Measurements from ENCODE around the gene EVX2. TPM values are rescaled to one million over a fixed set of nuclear protein-coding genes. Genes with fewer than 3 reads are reported as not detected.

The EVX2 gene
- total RNA-seq, 1 donor from 2014 or later: not detected

Other genes starting within 250 kb of the EVX2 start
- 34.8 and 42.4 TPM in 2 replicates for gene LNPK, start 81.7 kb downstream of the EVX2 start, total RNA-seq
- not detected in 2 replicates for gene HOXD13, start 8.8 kb upstream of the EVX2 start, total RNA-seq
- gene HOXD12, start 15.8 kb upstream of the EVX2 start, total RNA-seq: not detected in 2 replicates
- gene HOXD11, start 23.3 kb upstream of the EVX2 start, total RNA-seq: not detected in 2 replicates
- not detected in 2 replicates for gene HOXD10, start 32.8 kb upstream of the EVX2 start, total RNA-seq
- not detected in 2 replicates for gene HOXD9, start 38.8 kb upstream of the EVX2 start, total RNA-seq
- not detected in 2 replicates for gene HOXD8, start 45.7 kb upstream of the EVX2 start, total RNA-seq
- not detected in 2 replicates for gene HOXD4, start 67.6 kb upstream of the EVX2 start, total RNA-seq
- gene HOXD3, start 73.3 kb upstream of the EVX2 start, total RNA-seq: not detected in 2 replicates
- gene HOXD1, start 104.7 kb upstream of the EVX2 start, total RNA-seq: not detected in 2 replicates
- 25.2 and 29.0 TPM in 2 replicates for gene MTX2, start 185.5 kb upstream of the EVX2 start, total RNA-seq